Astrocyte (in vitro differentiated cells and primary cell): Measurements from ENCODE around the gene TSC22D3. TPM values are rescaled to one million over a fixed set of nuclear protein-coding genes. Genes with fewer than 3 reads are reported as not detected.
"Not testable (repeated sequence)": the region's sequence is repeated elsewhere in the genome, so short reads cannot be mapped to it uniquely, and the experiment has no call there.

Source experiments
- DNase-seq: peaks from one replicate; pipeline ENCODE4 v3.0.0-alpha.2; 2010; ENCODE audit warnings: low read depth
- FAIRE-seq: peaks from 2 replicates; lab custom pipeline; 2011; peaks lifted over from hg19 to GRCh38; lab: Jason Lieb, UNC
- H2AFZ ChIP-seq: 2 replicates; pipeline ENCODE4 v1.6.0; 2012; ENCODE audit warnings: low read depth, low read length, inconsistent platforms
- H3K27ac ChIP-seq: 2 replicates; pipeline ENCODE4 v1.5.1; 2011; ENCODE audit warnings: low read depth, low read length, inconsistent platforms
- H3K27me3 ChIP-seq: 2 replicates; pipeline ENCODE4 v1.6.0; 2011; ENCODE audit warnings: low read length, inconsistent platforms; ENCODE audit not compliant: insufficient read depth
- H3K36me3 ChIP-seq: 2 replicates; pipeline ENCODE4 v1.5.1; 2011; ENCODE audit warnings: low read length, inconsistent platforms; ENCODE audit not compliant: insufficient read depth
- H3K4me1 ChIP-seq: 2 replicates; pipeline ENCODE4 v1.5.1; 2011; ENCODE audit warnings: low read length, inconsistent platforms; ENCODE audit not compliant: insufficient read depth
- H3K4me2 ChIP-seq: 2 replicates; pipeline ENCODE4 v1.6.0; 2012; ENCODE audit warnings: low read length, inconsistent platforms
- H3K4me3 ChIP-seq: 2 replicates; pipeline ENCODE4 v1.5.1; 2011; ENCODE audit warnings: low read depth, mild to moderate bottlenecking, low read length, inconsistent platforms; ENCODE audit not compliant: insufficient read depth
- H3K79me2 ChIP-seq: 2 replicates; pipeline ENCODE4 v1.6.0; 2012; ENCODE audit warnings: mild to moderate bottlenecking, low read length, inconsistent platforms; ENCODE audit not compliant: insufficient read depth
- H3K9ac ChIP-seq: 2 replicates; pipeline ENCODE4 v1.6.0; 2012; ENCODE audit warnings: mild to moderate bottlenecking, low read length, inconsistent platforms
- H3K9me3 ChIP-seq: 2 replicates; pipeline ENCODE4 v1.5.1; 2012; ENCODE audit warnings: low read depth, mild to moderate bottlenecking, low read length, inconsistent platforms; ENCODE audit not compliant: insufficient read depth
- H4K20me1 ChIP-seq: 2 replicates; pipeline ENCODE4 v1.6.0; 2012; ENCODE audit warnings: low read length, inconsistent platforms; ENCODE audit not compliant: insufficient read depth
- H3K27ac Mint-ChIP-seq: one replicate; pipeline ENCODE4 v1.8.0; 2021; ENCODE audit warnings: mild to moderate bottlenecking, mixed read lengths; ENCODE audit not compliant: unreplicated experiment
- H3K27me3 Mint-ChIP-seq: one replicate; pipeline ENCODE4 v1.8.0; 2021; ENCODE audit warnings: low read depth, mixed read lengths; ENCODE audit not compliant: unreplicated experiment
- H3K36me3 Mint-ChIP-seq: one replicate; pipeline ENCODE4 v1.8.0; 2021; ENCODE audit warnings: low read depth, mixed read lengths; ENCODE audit not compliant: unreplicated experiment
- H3K4me1 Mint-ChIP-seq: one replicate; pipeline ENCODE4 v1.8.0; 2021; ENCODE audit warnings: low read depth, mixed read lengths; ENCODE audit not compliant: unreplicated experiment
- H3K4me3 Mint-ChIP-seq: one replicate; pipeline ENCODE4 v1.8.0; 2021; ENCODE audit warnings: mild to moderate bottlenecking, moderate library complexity, mixed read lengths; ENCODE audit not compliant: unreplicated experiment
- H3K9me3 Mint-ChIP-seq: one replicate; pipeline ENCODE4 v1.8.0; 2021; ENCODE audit warnings: mild to moderate bottlenecking, mixed read lengths; ENCODE audit not compliant: unreplicated experiment
- CTCF ChIP-seq: IDR thresholded peaks from 2 replicates; pipeline ENCODE4 v1.5.1; 2011; ENCODE audit warnings: low read depth, mild to moderate bottlenecking, inconsistent platforms, low read length, moderate library complexity; ENCODE audit not compliant: insufficient read depth
- EZH2 ChIP-seq: IDR thresholded peaks from 2 replicates; pipeline ENCODE4 v1.6.1; 2012; ENCODE audit warnings: mild to moderate bottlenecking, low read length, inconsistent platforms; ENCODE audit not compliant: insufficient read depth
- total RNA-seq: library from RNA; stranded (reverse); gene quantifications from 2 replicates; pipeline ENCODE4 v1.2.1, GENCODE V29; 2021

Gene TSC22D3
- total RNA-seq, 1 donor from 2014 or later: 30.7 TPM

- peaks cover 4% of the 10 kb centered on the region for H3K4me1 ChIP-seq
- H3K4me3 Mint-ChIP-seq: no peak overlapping the region
- H3K27me3 ChIP-seq: no peaks in the 10 kb centered on the region
- H4K20me1 ChIP-seq: no peaks in the 10 kb centered on the region
- H2AFZ ChIP-seq: no peak overlapping the region
- H3K36me3 Mint-ChIP-seq: peaks cover 2% of the 10 kb centered on the region
- no peak overlapping the region for H3K4me2 ChIP-seq
- no peak for DNase-seq
- no peak for FAIRE-seq
- H3K79me2 ChIP-seq: no peaks in the 10 kb centered on the region
- H3K27ac Mint-ChIP-seq: no peak overlapping the region
- peaks cover 3% of the 10 kb centered on the region for H3K9me3 Mint-ChIP-seq
- no peaks in the 10 kb centered on the region for H3K36me3 ChIP-seq
- no peak overlapping the region for H3K27ac ChIP-seq
- no peaks in the 10 kb centered on the region for H3K27me3 Mint-ChIP-seq
- no peak overlapping the region for H3K4me3 ChIP-seq
- TF ChIP-seq EZH2: no peak
- no peak for TF ChIP-seq CTCF
- H3K4me1 Mint-ChIP-seq: peaks cover 8% of the 10 kb centered on the region
- peaks cover 7% of the 10 kb centered on the region for H3K9me3 ChIP-seq
- H3K9ac ChIP-seq: no peak overlapping the region
Observed at GRCh38 chrX:107823042-107823441, 47.5 kb upstream of the TSC22D3 start.

GRCh38 chrX:107818900-107819521 is 43.4 kb upstream of the TSC22D3 start:
- FAIRE-seq (no peak), DNase-seq (no peak)
- H3K79me2 ChIP-seq: no peaks in the 10 kb centered on the region
- H2AFZ ChIP-seq: no peak overlapping the region
- peaks cover 3% of the 10 kb centered on the region for H3K9me3 Mint-ChIP-seq
- no peak overlapping the region for H3K4me3 ChIP-seq
- H3K36me3 Mint-ChIP-seq: peaks cover 2% of the 10 kb centered on the region
- H3K4me1 ChIP-seq: no peaks in the 10 kb centered on the region
- H4K20me1 ChIP-seq: no peaks in the 10 kb centered on the region
- H3K27ac Mint-ChIP-seq: no peak overlapping the region
- H3K27ac ChIP-seq: no peak overlapping the region
- no peak overlapping the region for H3K9ac ChIP-seq
- peaks cover 7% of the 10 kb centered on the region for H3K9me3 ChIP-seq
- no peaks in the 10 kb centered on the region for H3K36me3 ChIP-seq
- TF ChIP-seq CTCF: no peak
- no peak for TF ChIP-seq EZH2
- H3K4me1 Mint-ChIP-seq: peaks cover 3% of the 10 kb centered on the region
- no peaks in the 10 kb centered on the region for H3K27me3 Mint-ChIP-seq
- H3K4me3 Mint-ChIP-seq: no peak overlapping the region
- no peaks in the 10 kb centered on the region for H3K27me3 ChIP-seq
- no peak overlapping the region for H3K4me2 ChIP-seq

GRCh38 chrX:107810053-107810452 is 34.5 kb upstream of the TSC22D3 start:
- H3K27ac ChIP-seq, H2AFZ ChIP-seq, H3K79me2 ChIP-seq, H3K27me3 ChIP-seq, H3K4me2 ChIP-seq, H3K4me3 ChIP-seq, H3K4me1 Mint-ChIP-seq, FAIRE-seq, H3K9me3 ChIP-seq, H3K27me3 Mint-ChIP-seq, H3K9me3 Mint-ChIP-seq, DNase-seq, H3K36me3 ChIP-seq, H3K27ac Mint-ChIP-seq, H3K4me1 ChIP-seq, H3K4me3 Mint-ChIP-seq, H4K20me1 ChIP-seq, H3K36me3 Mint-ChIP-seq, H3K9ac ChIP-seq: not testable (repeated sequence)
